ENCODE measurements around the gene FAM200B. TPM values are rescaled to one million over a fixed set of nuclear protein-coding genes. Genes with fewer than 3 reads are reported as not detected.

Gene FAM200B
- total RNA-seq, 2 experiments from 2014 or later = 18.5 to 22.1 TPM

- Mint-ChIP-seq H3K27ac (peak overlapping the region; percentile 93), H3K27me3 (no peaks in the 10 kb centered on the region), H3K4me3 (peak overlapping the region; percentile 94), H3K36me3 (ENCODE audit: low read depth) (peaks cover 27% of the 10 kb centered on the region), H3K4me1 (ENCODE audit: low read depth) (peaks cover 42% of the 10 kb centered on the region), H3K9me3 (no peaks in the 10 kb centered on the region)
- ATAC-seq (ENCODE audit: poor library complexity) (no peak), DNase-seq (no peak)
- intact Hi-C loops (cut with DNase I, micrococcal nuclease) = loop anchor here in 1 of 2 experiments (1.0 to 5.0 kb wide), 3 partner anchors 26 to 678 kb away; partner anchors contain the start of genes CPEB2 and FBXL5
- Histone ChIP-seq H3K36me3 (ENCODE audit: insufficient read depth, low read length) (peaks cover 2% of the 10 kb centered on the region), H3K27me3 (ENCODE audit: control insufficient read depth in 1 of 2, insufficient read depth in 2 of 2, low read length in 2 of 2) (no peaks in the 10 kb centered on the region), H3K4me1 (ENCODE audit: insufficient read depth, low read length) (peaks cover 6% of the 10 kb centered on the region), H3K9me3 (ENCODE audit: control insufficient read depth in 1 of 2, insufficient read depth in 1 of 2, low read length in 2 of 2) (no peaks in the 10 kb centered on the region), H3K27ac (ENCODE audit: low read depth in 1 of 2, low read length in 2 of 2) (no peak overlapping the region), H3K4me3 (ENCODE audit: low read length) (peak overlapping the region; percentile 84)
- CTCF ChIA-PET = no interaction called here
- POLR2A ChIA-PET = interaction anchor here (0.7 to 4.2 kb wide), 5 partner anchors 25 to 546 kb away, joined by 3 to 42 read pairs (median 10); partner anchors contain the start of gene FBXL5
- TF ChIP-seq, protein P1, sequence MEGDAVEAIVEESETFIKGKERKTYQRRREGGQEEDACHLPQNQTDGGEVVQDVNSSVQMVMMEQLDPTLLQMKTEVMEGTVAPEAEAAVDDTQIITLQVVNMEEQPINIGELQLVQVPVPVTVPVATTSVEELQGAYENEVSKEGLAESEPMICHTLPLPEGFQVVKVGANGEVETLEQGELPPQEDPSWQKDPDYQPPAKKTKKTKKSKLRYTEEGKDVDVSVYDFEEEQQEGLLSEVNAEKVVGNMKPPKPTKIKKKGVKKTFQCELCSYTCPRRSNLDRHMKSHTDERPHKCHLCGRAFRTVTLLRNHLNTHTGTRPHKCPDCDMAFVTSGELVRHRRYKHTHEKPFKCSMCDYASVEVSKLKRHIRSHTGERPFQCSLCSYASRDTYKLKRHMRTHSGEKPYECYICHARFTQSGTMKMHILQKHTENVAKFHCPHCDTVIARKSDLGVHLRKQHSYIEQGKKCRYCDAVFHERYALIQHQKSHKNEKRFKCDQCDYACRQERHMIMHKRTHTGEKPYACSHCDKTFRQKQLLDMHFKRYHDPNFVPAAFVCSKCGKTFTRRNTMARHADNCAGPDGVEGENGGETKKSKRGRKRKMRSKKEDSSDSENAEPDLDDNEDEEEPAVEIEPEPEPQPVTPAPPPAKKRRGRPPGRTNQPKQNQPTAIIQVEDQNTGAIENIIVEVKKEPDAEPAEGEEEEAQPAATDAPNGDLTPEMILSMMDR (IDR thresholded peaks at IDR 0.05) = no peak
Measured at GRCh38 chr4:15681067-15681371, 608 bp upstream of the FAM200B start.

- H3K4me3 Mint-ChIP-seq = peak overlapping the region; percentile 94
- H3K9me3 ChIP-seq (ENCODE audit: control insufficient read depth in 1 of 2, insufficient read depth in 1 of 2, low read length in 2 of 2) = no peaks in the 10 kb centered on the region
- peaks cover 14% of the 10 kb centered on the region for H3K36me3 ChIP-seq (ENCODE audit: insufficient read depth, low read length)
- H3K9me3 Mint-ChIP-seq = no peaks in the 10 kb centered on the region
- intact Hi-C loops (cut with DNase I, micrococcal nuclease) = loop anchor here (1.0 to 5.0 kb wide), 3 partner anchors 27 to 75 kb away; partner anchors contain the start of gene FBXL5 (in 1 of the 2)
- peak overlapping the region; percentile 84 for H3K4me3 ChIP-seq (ENCODE audit: low read length)
- TF ChIP-seq, protein P1 (IDR thresholded peaks at IDR 0.05) = no peak
- peak overlapping the region; percentile 71 to 77 for H3K27ac ChIP-seq (ENCODE audit: low read depth in 1 of 2, low read length in 2 of 2)
- no peaks in the 10 kb centered on the region for H3K27me3 ChIP-seq (ENCODE audit: control insufficient read depth in 1 of 2, insufficient read depth in 2 of 2, low read length in 2 of 2)
- CTCF ChIA-PET = interaction anchor here (1.0 to 1.6 kb wide), 3 partner anchors 28 to 84 kb away, joined by 3 to 5 read pairs (median 3); no protein-coding TSS in a partner anchor
- peak overlapping the region; percentile 93 for H3K27ac Mint-ChIP-seq
- no peak for DNase-seq
- peaks cover 42% of the 10 kb centered on the region for H3K36me3 Mint-ChIP-seq (ENCODE audit: low read depth)
- H3K4me1 Mint-ChIP-seq (ENCODE audit: low read depth) = peaks cover 47% of the 10 kb centered on the region
- H3K4me1 ChIP-seq (ENCODE audit: insufficient read depth, low read length) = peaks cover 6% of the 10 kb centered on the region
- ATAC-seq (ENCODE audit: poor library complexity) = peak; percentile 5
- POLR2A ChIA-PET = interaction anchor here (0.7 to 4.2 kb wide), 11 partner anchors 13 to 679 kb away, joined by 3 to 42 read pairs (median 4); partner anchors contain the start of genes BST1 and FBXL5
- H3K27me3 Mint-ChIP-seq = no peaks in the 10 kb centered on the region
Measured at GRCh38 chr4:15682242-15683142, 865 bp downstream of the FAM200B start.

DNA sequence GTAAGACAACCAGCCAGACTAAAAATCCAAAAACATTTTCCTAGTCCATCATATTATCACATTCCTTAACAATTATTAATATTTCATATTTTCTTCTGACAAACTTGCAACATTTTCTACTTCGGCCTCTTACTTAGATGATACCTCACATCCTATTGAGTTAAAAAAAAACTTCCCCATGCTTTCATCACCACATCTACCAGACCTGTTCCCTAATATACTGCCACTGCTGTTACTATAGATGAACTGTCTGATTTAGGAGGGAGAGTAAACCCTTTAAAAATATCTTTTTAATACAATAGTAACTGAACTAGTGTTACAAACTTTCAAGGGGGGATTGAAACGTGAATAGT lies 1.5 kb downstream of the FAM200B start:
- H3K27me3 ChIP-seq (ENCODE audit: control insufficient read depth in 1 of 2, insufficient read depth in 2 of 2, low read length in 2 of 2) = no peaks in the 10 kb centered on the region
- no peak for DNase-seq
- Mint-ChIP-seq H3K4me3 (peak overlapping the region; percentile 62), H3K36me3 (ENCODE audit: low read depth) (peaks cover 48% of the 10 kb centered on the region), H3K27ac (no peak overlapping the region), H3K27me3 (no peaks in the 10 kb centered on the region), H3K9me3 (no peaks in the 10 kb centered on the region), H3K4me1 (ENCODE audit: low read depth) (peaks cover 47% of the 10 kb centered on the region)
- peaks cover 20% of the 10 kb centered on the region for H3K36me3 ChIP-seq (ENCODE audit: insufficient read depth, low read length)
- ChIA-PET CTCF (interaction anchor here (1.6 kb wide), 1 partner anchor 29 kb away, joined by 5 read pairs; no protein-coding TSS in a partner anchor), POLR2A (interaction anchor here (1.0 to 4.2 kb wide), 5 partner anchors 12 to 83 kb away, joined by 3 to 42 read pairs (median 10); partner anchors contain the start of gene FBXL5)
- no peak overlapping the region for H3K4me3 ChIP-seq (ENCODE audit: low read length)
- ATAC-seq (ENCODE audit: poor library complexity) = no peak
- peaks cover 6% of the 10 kb centered on the region for H3K4me1 ChIP-seq (ENCODE audit: insufficient read depth, low read length)
- intact Hi-C loops (cut with DNase I, micrococcal nuclease) = loop anchor here (2.0 to 5.0 kb wide), 2 partner anchors 74 kb away; no protein-coding TSS in a partner anchor
- H3K9me3 ChIP-seq (ENCODE audit: control insufficient read depth in 1 of 2, insufficient read depth in 1 of 2, low read length in 2 of 2) = no peaks in the 10 kb centered on the region
- H3K27ac ChIP-seq (ENCODE audit: low read depth in 1 of 2, low read length in 2 of 2) = no peak overlapping the region
- TF ChIP-seq, protein P1 (IDR thresholded peaks at IDR 0.05) = no peak
